K562 (cell line): ENCODE data around the gene TMEM217. TPM values are rescaled to one million over a fixed set of nuclear protein-coding genes. Genes with fewer than 3 reads are reported as not detected.

Experiments used
- CREB1 ChIP-seq, 2 experiments: sonication (generic) in 1 of 2; formaldehyde crosslinking in 1 of 2; IDR thresholded peaks; 2 replicates each; pipeline versions ENCODE4 v1.6.1 to v1.8.0; 2012 to 2022; ENCODE audit warnings: inconsistent platforms in 1 of 2, mild to moderate bottlenecking in 1 of 2, missing genetic modification reagents in 1 of 2, moderate library complexity in 1 of 2
- DIDO1 ChIP-seq: fragments of 450-650 bp; IDR thresholded peaks from 2 replicates; pipeline ENCODE4 v1.6.1; 2016; ENCODE audit warnings: low read depth, missing biosample characterization, missing genetic modification characterization
- GTF2E2 ChIP-seq: fragments of 200-800 bp; sonication (Bioruptor generic); IDR thresholded peaks from 2 replicates; pipeline ENCODE4 v1.6.1; 2016; ENCODE audit warnings: missing genetic modification characterization, missing compliant biosample characterization
- MED1 ChIP-seq: sonication (generic); formaldehyde crosslinking; IDR thresholded peaks from 2 replicates; pipeline ENCODE4 v1.8.1; 2023; ENCODE audit warnings: missing genetic modification reagents, borderline replicate concordance
- MTA3 ChIP-seq: fragments of 450-650 bp; formaldehyde crosslinking; IDR thresholded peaks from 2 replicates; pipeline ENCODE4 v1.6.1; 2017; ENCODE audit warnings: mild to moderate bottlenecking, borderline replicate concordance
- NCOR1 ChIP-seq: fragments of 450-650 bp; IDR thresholded peaks from 2 replicates; pipeline ENCODE4 v1.6.1; 2016; ENCODE audit warnings: mild to moderate bottlenecking, moderate library complexity
- ZNF408 ChIP-seq: fragments of 250-450 bp; sonication (Bioruptor Pico); IDR thresholded peaks from 2 replicates; pipeline ENCODE4 v1.4.0; 2020; ENCODE audit warnings: low read depth, mild to moderate bottlenecking, moderate library complexity
- ZNF41 ChIP-seq: fragments of 250-450 bp; sonication (Bioruptor Pico); conservative IDR thresholded peaks from 2 replicates; pipeline ENCODE4 v1.4.0; 2020; ENCODE audit warnings: mild to moderate bottlenecking
- ZNF699 ChIP-seq: fragments of 250-450 bp; sonication (Bioruptor Pico); IDR thresholded peaks from 2 replicates; pipeline ENCODE4 v1.8.0; 2021; ENCODE audit warnings: mild to moderate bottlenecking, moderate library complexity; ENCODE audit not compliant: insufficient replicate concordance
- polyA plus RNA-seq, 8 experiments: library from polyadenylated mRNA; depleted of rRNA in 4 of 8; stranded (reverse) in 5 of 8; unstranded in 3 of 8; fragments of >200 nt; fragmentation: Nextera tagmentation in 2 of 8; fragmentation: Illumina TruSeq in 1 of 8; extraction: Ambion mirVana in 2 of 8; extraction: Trizol in 1 of 8; gene quantifications; 2 replicates each; pipeline versions ENCODE4 v1.2.1 to v1.2.3, GENCODE V29; 2011 to 2014; ENCODE audit warnings: inconsistent platforms in 1 of 8, missing spikeins in 1 of 8
- total RNA-seq, 7 experiments: library from RNA; depleted of rRNA in 6 of 7; stranded (reverse); fragments of >200 nt in 6 of 7; fragmentation: Illumina TruSeq in 2 of 7; extraction: Trizol in 2 of 7; gene quantifications; 2 replicates each; pipeline versions ENCODE4 v1.2.1 to v1.2.3, GENCODE V29; 2011 to 2021; ENCODE audit warnings: low replicate concordance in 1 of 7
- TF ChIP-seq, protein P1 (sequence below), 2 experiments: fragments of 450-650 bp; formaldehyde crosslinking in 1 of 2; IDR thresholded peaks; 2 replicates each; pipeline versions ENCODE4 v1.4.0 to v1.6.1; 2014 to 2020; ENCODE audit warnings: mild to moderate bottlenecking in 2 of 2, borderline replicate concordance in 1 of 2, low read depth in 1 of 2
- TF ChIP-seq, protein P2 (sequence below), 2 experiments: fragments of 150-350 bp in 1 of 2; IDR thresholded peaks; 2 replicates each; pipeline ENCODE4 v1.6.1; 2012 to 2016; ENCODE audit warnings: low read depth in 2 of 2, low read length in 2 of 2, mild to moderate bottlenecking in 1 of 2, moderate library complexity in 1 of 2
- TF ChIP-seq, protein P3 (sequence below): sonication (generic); IDR thresholded peaks from 2 replicates; pipeline ENCODE4 v1.6.1; 2016

The TMEM217 gene
- total and polyA plus RNA-seq, 9 of the 15 experiments (the other 6 are each of a cell fraction or from before 2014, with no cell fraction given), result 1.3 to 8.0 (median 1.9) TPM

DNA sequence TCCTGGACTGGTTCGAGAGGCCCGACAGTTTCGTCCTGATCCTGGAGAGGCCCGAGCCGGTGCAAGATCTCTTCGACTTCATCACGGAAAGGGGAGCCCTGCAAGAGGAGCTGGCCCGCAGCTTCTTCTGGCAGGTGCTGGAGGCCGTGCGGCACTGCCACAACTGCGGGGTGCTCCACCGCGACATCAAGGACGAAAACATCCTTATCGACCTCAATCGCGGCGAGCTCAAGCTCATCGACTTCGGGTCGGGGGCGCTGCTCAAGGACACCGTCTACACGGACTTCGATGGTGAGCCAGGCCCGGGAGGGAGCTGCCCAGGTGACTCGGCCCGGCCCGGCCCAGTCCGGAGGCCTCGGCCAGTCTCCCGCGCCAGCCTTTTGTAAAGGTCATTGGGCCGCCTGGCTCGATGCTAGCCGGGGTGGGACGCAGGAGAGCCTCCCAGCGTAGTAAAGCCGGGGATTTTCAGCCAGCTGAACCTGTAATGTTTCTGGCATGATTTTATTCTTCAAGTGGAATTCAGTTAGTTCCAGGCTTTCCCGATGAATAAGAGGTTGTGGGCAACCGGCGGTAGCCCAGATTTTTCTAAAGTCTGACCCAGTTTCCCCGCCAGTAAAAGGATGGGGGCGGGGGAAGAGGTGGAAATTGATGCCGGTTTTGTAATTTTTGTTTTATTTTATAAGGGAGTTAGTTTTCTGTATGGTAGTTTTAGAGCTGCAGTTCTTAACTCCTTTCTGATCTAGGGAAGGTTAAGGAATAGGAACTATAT is 86.6 kb downstream of the TMEM217 start (continued):
- TF ChIP-seq, protein P1, sequence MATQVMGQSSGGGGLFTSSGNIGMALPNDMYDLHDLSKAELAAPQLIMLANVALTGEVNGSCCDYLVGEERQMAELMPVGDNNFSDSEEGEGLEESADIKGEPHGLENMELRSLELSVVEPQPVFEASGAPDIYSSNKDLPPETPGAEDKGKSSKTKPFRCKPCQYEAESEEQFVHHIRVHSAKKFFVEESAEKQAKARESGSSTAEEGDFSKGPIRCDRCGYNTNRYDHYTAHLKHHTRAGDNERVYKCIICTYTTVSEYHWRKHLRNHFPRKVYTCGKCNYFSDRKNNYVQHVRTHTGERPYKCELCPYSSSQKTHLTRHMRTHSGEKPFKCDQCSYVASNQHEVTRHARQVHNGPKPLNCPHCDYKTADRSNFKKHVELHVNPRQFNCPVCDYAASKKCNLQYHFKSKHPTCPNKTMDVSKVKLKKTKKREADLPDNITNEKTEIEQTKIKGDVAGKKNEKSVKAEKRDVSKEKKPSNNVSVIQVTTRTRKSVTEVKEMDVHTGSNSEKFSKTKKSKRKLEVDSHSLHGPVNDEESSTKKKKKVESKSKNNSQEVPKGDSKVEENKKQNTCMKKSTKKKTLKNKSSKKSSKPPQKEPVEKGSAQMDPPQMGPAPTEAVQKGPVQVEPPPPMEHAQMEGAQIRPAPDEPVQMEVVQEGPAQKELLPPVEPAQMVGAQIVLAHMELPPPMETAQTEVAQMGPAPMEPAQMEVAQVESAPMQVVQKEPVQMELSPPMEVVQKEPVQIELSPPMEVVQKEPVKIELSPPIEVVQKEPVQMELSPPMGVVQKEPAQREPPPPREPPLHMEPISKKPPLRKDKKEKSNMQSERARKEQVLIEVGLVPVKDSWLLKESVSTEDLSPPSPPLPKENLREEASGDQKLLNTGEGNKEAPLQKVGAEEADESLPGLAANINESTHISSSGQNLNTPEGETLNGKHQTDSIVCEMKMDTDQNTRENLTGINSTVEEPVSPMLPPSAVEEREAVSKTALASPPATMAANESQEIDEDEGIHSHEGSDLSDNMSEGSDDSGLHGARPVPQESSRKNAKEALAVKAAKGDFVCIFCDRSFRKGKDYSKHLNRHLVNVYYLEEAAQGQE (IDR thresholded peaks at IDR 0.05; ENCODE audit: borderline replicate concordance), result no peak
- TF ChIP-seq, protein P1 (CRISPR knock-in tag; IDR thresholded peaks at IDR 0.05; ENCODE audit: low read depth), result no peak; the same call in none of the 2 replicates
- TF ChIP-seq MTA3 (peak; percentile 63; the same call in 1 of the 2 replicates), ZNF408 (CRISPR knock-in tag) (no peak), MED1 (CRISPR knock-in tag) (peak; percentile 80; the same call in 1 of the 2 replicates), GTF2E2 (tag) (no peak), ZNF699 (CRISPR knock-in tag) (no peak), DIDO1 (tag) (no peak), CREB1 (IDR thresholded peaks at IDR 0.05) (peak; percentile 26; the same call in 1 of the 2 replicates), CREB1 (CRISPR knock-in tag; IDR thresholded peaks at IDR 0.05) (no peak), NCOR1 (no peak), ZNF41 (CRISPR knock-in tag) (0 out of 2 replicates have a peak, but pooled peaks have one; percentile 33)
- TF ChIP-seq, protein P2, sequence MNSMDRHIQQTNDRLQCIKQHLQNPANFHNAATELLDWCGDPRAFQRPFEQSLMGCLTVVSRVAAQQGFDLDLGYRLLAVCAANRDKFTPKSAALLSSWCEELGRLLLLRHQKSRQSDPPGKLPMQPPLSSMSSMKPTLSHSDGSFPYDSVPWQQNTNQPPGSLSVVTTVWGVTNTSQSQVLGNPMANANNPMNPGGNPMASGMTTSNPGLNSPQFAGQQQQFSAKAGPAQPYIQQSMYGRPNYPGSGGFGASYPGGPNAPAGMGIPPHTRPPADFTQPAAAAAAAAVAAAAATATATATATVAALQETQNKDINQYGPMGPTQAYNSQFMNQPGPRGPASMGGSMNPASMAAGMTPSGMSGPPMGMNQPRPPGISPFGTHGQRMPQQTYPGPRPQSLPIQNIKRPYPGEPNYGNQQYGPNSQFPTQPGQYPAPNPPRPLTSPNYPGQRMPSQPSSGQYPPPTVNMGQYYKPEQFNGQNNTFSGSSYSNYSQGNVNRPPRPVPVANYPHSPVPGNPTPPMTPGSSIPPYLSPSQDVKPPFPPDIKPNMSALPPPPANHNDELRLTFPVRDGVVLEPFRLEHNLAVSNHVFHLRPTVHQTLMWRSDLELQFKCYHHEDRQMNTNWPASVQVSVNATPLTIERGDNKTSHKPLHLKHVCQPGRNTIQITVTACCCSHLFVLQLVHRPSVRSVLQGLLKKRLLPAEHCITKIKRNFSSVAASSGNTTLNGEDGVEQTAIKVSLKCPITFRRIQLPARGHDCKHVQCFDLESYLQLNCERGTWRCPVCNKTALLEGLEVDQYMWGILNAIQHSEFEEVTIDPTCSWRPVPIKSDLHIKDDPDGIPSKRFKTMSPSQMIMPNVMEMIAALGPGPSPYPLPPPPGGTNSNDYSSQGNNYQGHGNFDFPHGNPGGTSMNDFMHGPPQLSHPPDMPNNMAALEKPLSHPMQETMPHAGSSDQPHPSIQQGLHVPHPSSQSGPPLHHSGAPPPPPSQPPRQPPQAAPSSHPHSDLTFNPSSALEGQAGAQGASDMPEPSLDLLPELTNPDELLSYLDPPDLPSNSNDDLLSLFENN (IDR thresholded peaks at IDR 0.05; ENCODE audit: low read depth in 2 of 2, low read length in 2 of 2), result no peak
- TF ChIP-seq, protein P3, sequence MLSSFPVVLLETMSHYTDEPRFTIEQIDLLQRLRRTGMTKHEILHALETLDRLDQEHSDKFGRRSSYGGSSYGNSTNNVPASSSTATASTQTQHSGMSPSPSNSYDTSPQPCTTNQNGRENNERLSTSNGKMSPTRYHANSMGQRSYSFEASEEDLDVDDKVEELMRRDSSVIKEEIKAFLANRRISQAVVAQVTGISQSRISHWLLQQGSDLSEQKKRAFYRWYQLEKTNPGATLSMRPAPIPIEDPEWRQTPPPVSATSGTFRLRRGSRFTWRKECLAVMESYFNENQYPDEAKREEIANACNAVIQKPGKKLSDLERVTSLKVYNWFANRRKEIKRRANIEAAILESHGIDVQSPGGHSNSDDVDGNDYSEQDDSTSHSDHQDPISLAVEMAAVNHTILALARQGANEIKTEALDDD, result no peak
